Ovary (tissue), 9 donors: ENCODE measurements around the gene KLK11. TPM values are rescaled to one million over a fixed set of nuclear protein-coding genes. Genes with fewer than 3 reads are reported as not detected.

Experiments
- DNase-seq, 5 donors: peaks; one replicate each; pipeline ENCODE4 v3.0.0-alpha.2; 2019 to 2020
- H3K27ac ChIP-seq, 2 donors: fragments of 200-600 bp; one replicate each; pipeline versions ENCODE4 v1.5.1 to v1.8.0; 2019 to 2022
- H3K27me3 ChIP-seq: fragments of 200-600 bp; one replicate; pipeline ENCODE4 v1.8.0; 2022
- H3K36me3 ChIP-seq: fragments of 200-600 bp; sonication (generic); one replicate; pipeline ENCODE4 v1.5.1; 2019
- H3K4me1 ChIP-seq: one replicate; pipeline ENCODE4 v1.8.1; 2013; ENCODE audit warnings: mild to moderate bottlenecking, moderate library complexity; ENCODE audit not compliant: insufficient read depth
- H3K4me3 ChIP-seq: fragments of 200-600 bp; sonication (generic); one replicate; pipeline ENCODE4 v1.5.1; 2017
- H3K9me3 ChIP-seq, 2 donors: fragments of 200-600 bp in 1 of 2; sonication (generic) in 1 of 2; one replicate each; pipeline versions ENCODE4 v1.5.1 to v1.8.1; 2013 to 2019; ENCODE audit warnings: mild to moderate bottlenecking in 1 of 2, moderate library complexity in 1 of 2
- CTCF ChIP-seq, 3 donors: fragments of 450-650 bp in 2 of 3; fragments of 200-600 bp in 1 of 3; IDR thresholded peaks; one replicate each; pipeline versions ENCODE4 v1.5.1 to v1.8.0; 2016 to 2022; ENCODE audit warnings: antibody characterized with exemption in 3 of 3, mild to moderate bottlenecking in 1 of 3
- EP300 ChIP-seq: sonication (generic); formaldehyde crosslinking; IDR thresholded peaks from one replicate; pipeline ENCODE4 v1.6.1; 2017; ENCODE audit warnings: antibody characterized with exemption
- POLR2A ChIP-seq: fragments of 450-650 bp; IDR thresholded peaks from one replicate; pipeline ENCODE4 v1.6.1; 2017; ENCODE audit warnings: antibody characterized with exemption, mild to moderate bottlenecking, moderate library complexity
- WGBS, 3 donors: extraction: QIAGEN DNeasy Blood & Tissue Kit in 1 of 3; methylation state at CpG; one replicate each; pipeline versions ENCODE4 v1.1.5 to v1.1.7; 2013 to 2017; 5-methylcytosine and 5-hydroxymethylcytosine counted together
- intact Hi-C, 4 donors: fragments of 100-400 bp; cut with DNase I; formaldehyde crosslinking; loops; one replicate each; pipeline versions ENCODE4 v1.11.0 to v1.15.1; 2022 to 2023
- polyA plus RNA-seq, 2 donors: library from polyadenylated mRNA; stranded (reverse); fragments of 200-250 nt in 1 of 2; fragments of 350-450 nt in 1 of 2; fragmentation: Illumina TruSeq in 1 of 2; extraction: RNeasy Lipid Tissue Mini Kit (QIAGEN cat#74804) in 1 of 2; gene quantifications; one replicate each; pipeline ENCODE4 v1.2.3, GENCODE V29; 2013 to 2014
- total RNA-seq, 7 donors: library from RNA; depleted of rRNA in 2 of 7; stranded (reverse); fragments of >200 nt in 2 of 7; fragmentation: NEBNext Ultra II Directional in 3 of 7; extraction: Animal tissue kit (Norgen Biotek cat#: 25700) in 3 of 7; gene quantifications; one replicate each; pipeline versions ENCODE4 v1.1.0 to v1.2.4, GENCODE V29; 2016 to 2023
- donor health status: DM: no; HTN: no; CAD: no; lungs with moderate emphysema.
- donor health status: DM: no; HTN: no; CAD: no.
- donor health status: Bipolar disorder and iron deficiency.
- donor health status: DM: yes; HTN: yes; CAD: no.
- donor health status: DM: no; HTN: no; CAD: no.
- donor health status: DM: yes; HTN: yes; CAD: no.

The KLK11 gene
- total and polyA plus RNA-seq, 9 donors = 0.33 to 91.2 (median 1.4) TPM

DNA sequence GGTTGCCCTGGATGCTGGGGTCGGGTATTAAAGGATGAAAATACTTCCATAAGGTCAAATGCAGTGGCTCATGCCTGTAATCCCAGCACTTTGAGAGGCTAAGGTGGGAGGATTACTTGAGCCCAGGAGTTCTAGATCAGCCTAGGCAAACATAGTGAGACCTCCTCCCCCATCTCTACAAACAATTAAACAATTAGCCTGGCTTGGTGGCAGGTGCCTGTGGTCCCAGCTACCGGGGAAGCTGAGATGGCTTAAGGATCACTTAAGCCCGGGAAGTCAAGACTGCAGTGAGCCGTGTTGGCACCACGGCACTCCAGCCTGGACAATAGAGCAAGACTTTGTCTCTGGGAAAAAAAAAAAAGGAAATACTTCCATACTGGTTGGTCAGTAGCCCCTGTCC, 1.5 kb downstream of the KLK11 start:
- WGBS, 3 donors = 69 to 75% (median 73%) methylated on average over 5 of the region's 5 CpGs
- H3K27me3 ChIP-seq = no peaks in the 10 kb centered on the region
- peak in 1 of 5 donors; percentile 9 for DNase-seq
- peaks cover 12% of the 10 kb centered on the region for H3K4me1 ChIP-seq
- TF ChIP-seq CTCF (IDR thresholded peaks at IDR 0.05) = no peak
- TF ChIP-seq EP300 = no peak
- no peak for TF ChIP-seq POLR2A
- H3K4me3 ChIP-seq = no peak overlapping the region
- intact Hi-C loops = loop anchor here in 2 of 4 donors (5.0 kb wide), 2 partner anchors 67 to 142 kb away; no protein-coding TSS in a partner anchor
- no peaks in the 10 kb centered on the region for H3K36me3 ChIP-seq
- H3K27ac ChIP-seq = no peak overlapping the region
- no peaks in the 10 kb centered on the region for H3K9me3 ChIP-seq

- Histone ChIP-seq H3K9me3 (no peaks in the 10 kb centered on the region), H3K36me3 (no peaks in the 10 kb centered on the region), H3K27me3 (no peaks in the 10 kb centered on the region), H3K4me1 (peaks cover 12% of the 10 kb centered on the region), H3K27ac (no peak overlapping the region), H3K4me3 (no peak overlapping the region)
- DNase-seq = peak in 1 of 5 donors; percentile 35
- intact Hi-C loops = loop anchor here in 2 of 4 donors (2.0 to 5.0 kb wide), 3 partner anchors 68 to 143 kb away; no protein-coding TSS in a partner anchor
- TF ChIP-seq CTCF (IDR thresholded peaks at IDR 0.05) = no peak
- TF ChIP-seq EP300 = no peak
- TF ChIP-seq POLR2A = no peak
- WGBS, 3 donors = 60 to 62% (median 60%) methylated on average over 11 of the region's 11 CpGs
Observed at GRCh38 chr19:51023946-51024345, 2.5 kb downstream of the KLK11 start.

GRCh38 chr19:51022526-51022925, 3.9 kb downstream of the KLK11 start:
- no peak overlapping the region for H3K4me3 ChIP-seq
- H3K27ac ChIP-seq = no peak overlapping the region
- WGBS, 3 donors = 65 to 70% (median 66%) methylated on average over 14 of the region's 14 CpGs
- H3K27me3 ChIP-seq = no peaks in the 10 kb centered on the region
- H3K36me3 ChIP-seq = no peaks in the 10 kb centered on the region
- TF ChIP-seq POLR2A (no peak), EP300 (no peak), CTCF (IDR thresholded peaks at IDR 0.05) (no peak)
- peaks cover 12% of the 10 kb centered on the region for H3K4me1 ChIP-seq
- H3K9me3 ChIP-seq = no peaks in the 10 kb centered on the region
- no peak for DNase-seq
- intact Hi-C loops = loop anchor here in 2 of 4 donors (2.0 to 5.0 kb wide), 3 partner anchors 70 to 145 kb away; no protein-coding TSS in a partner anchor

GRCh38 chr19:51020988-51021651, 5.3 kb downstream of the KLK11 start:
- no peaks in the 10 kb centered on the region for H3K9me3 ChIP-seq
- H3K4me3 ChIP-seq = no peak overlapping the region
- intact Hi-C loops = loop anchor here in 2 of 4 donors (5.0 kb wide), 2 partner anchors 71 to 146 kb away; no protein-coding TSS in a partner anchor
- peaks cover 7% of the 10 kb centered on the region for H3K4me1 ChIP-seq
- H3K27ac ChIP-seq = peak overlapping the region in 1 of 2 donors; percentile 94
- DNase-seq = peak in 2 of 5 donors; percentile 31 to 58
- peak; percentile 48 to 74 (median 70) for TF ChIP-seq CTCF (IDR thresholded peaks at IDR 0.05)
- TF ChIP-seq EP300 = no peak
- no peak for TF ChIP-seq POLR2A
- no peaks in the 10 kb centered on the region for H3K36me3 ChIP-seq
- 24 to 29% (median 27%) methylated on average over 7 of the region's 7 CpGs for WGBS, 3 donors
- no peaks in the 10 kb centered on the region for H3K27me3 ChIP-seq
